CD4-positive, alpha-beta T cell treated with Interleukin-17A for 4 hours (primary cell): Measurements from ENCODE around the gene LGSN.
"Not testable (repeated sequence)": the region's sequence is repeated elsewhere in the genome, so short reads cannot be mapped to it uniquely, and the experiment has no call there.

ENCODE experiments used
- DNase-seq: peaks from one replicate; pipeline ENCODE4 v3.0.0-alpha.2; 2020; ENCODE audit warnings: mixed read lengths

LGSN gene

GRCh38 chr6:63305277-63305676, 14.5 kb downstream of the LGSN start:
- DNase-seq, result no peak

GRCh38 chr6:63303476-63303875, 16.3 kb downstream of the LGSN start:
- DNase-seq, result no peak

DNA sequence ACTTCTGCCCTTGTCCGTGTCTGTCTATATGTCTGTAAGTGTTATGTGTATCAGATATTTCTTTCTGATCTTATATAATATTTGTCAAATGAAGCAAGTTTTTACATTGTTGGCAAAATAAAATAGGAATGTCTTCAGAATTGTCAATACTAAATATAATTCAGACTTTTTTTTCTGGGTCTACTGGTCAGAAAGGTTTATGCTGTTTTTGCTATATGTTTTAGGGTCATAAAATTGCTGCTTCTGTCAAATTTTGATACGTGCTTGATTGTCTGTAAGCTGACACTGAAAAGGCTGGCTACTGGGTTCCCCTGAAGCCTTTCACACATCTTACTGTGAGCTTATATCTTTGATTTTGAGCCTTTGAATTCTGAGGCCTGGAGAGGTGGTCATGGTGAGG, 20.1 kb downstream of the LGSN start:
- no peak for DNase-seq

- no peak for DNase-seq
These were observed 24.1 kb downstream of the LGSN start for GRCh38 chr6:63295553-63296194.

GRCh38 chr6:63290492-63291058, 29.2 kb downstream of the LGSN start:
- no peak for DNase-seq

- no peak for DNase-seq
These were observed 30.4 kb downstream of the LGSN start for GRCh38 chr6:63289269-63289872.

DNA sequence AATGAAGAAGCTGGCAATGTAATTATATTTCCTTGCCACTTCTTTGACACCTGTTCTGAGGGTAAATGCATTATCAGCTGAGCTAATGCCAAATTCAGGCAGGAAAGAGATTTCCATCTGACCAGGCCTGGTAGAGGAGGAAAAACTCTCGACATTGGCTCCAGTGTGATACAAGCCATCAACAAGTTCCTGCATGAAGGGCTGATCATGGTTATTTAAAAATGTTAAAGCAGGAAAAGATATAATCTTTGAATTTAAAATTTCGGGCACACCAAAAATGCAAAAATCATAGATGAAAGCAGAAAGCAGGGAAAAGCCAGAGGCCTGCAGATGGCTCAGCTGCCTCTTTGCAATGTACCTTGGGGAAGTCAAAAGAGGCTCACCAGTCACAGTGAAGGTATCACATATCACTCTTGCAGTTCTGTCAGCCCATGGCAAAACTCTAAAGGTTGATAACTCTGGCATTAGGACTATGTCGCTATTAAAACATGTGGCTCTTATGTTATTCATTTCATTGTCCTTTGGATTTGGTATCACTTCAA, 39.1 kb downstream of the LGSN start:
- DNase-seq, result no peak

- DNase-seq, result no peak
These were observed 40.9 kb downstream of the LGSN start for GRCh38 chr6:63278916-63279315.

GRCh38 chr6:63275953-63276352, 43.8 kb downstream of the LGSN start:
- DNase-seq, result no peak

- not testable (repeated sequence) for DNase-seq
These were observed 44.9 kb downstream of the LGSN start for GRCh38 chr6:63274795-63275430.

GRCh38 chr6:63272397-63272796, 47.4 kb downstream of the LGSN start:
- DNase-seq, result no peak

DNA sequence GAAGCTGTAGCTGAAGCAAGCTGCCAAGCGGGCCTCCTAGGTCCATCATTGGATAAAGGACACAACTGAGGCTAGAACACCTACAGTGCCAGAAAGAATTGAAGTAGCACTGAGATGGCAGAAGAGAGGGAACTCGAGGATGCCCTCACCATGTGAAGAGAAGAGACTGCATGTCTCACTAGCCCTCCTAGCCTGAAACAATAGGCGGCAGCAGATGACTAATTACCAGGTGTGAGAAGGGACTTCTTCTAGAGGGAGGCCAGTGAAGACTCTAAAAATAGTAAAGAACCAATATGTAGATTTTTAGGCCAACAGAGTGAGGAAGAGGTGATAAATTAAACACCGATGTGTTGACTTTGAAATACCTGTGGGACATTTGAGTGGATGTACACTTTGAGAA, 50.3 kb downstream of the LGSN start:
- DNase-seq, result no peak

GRCh38 chr6:63268574-63268973, 51.2 kb downstream of the LGSN start:
- DNase-seq, result no peak

DNA sequence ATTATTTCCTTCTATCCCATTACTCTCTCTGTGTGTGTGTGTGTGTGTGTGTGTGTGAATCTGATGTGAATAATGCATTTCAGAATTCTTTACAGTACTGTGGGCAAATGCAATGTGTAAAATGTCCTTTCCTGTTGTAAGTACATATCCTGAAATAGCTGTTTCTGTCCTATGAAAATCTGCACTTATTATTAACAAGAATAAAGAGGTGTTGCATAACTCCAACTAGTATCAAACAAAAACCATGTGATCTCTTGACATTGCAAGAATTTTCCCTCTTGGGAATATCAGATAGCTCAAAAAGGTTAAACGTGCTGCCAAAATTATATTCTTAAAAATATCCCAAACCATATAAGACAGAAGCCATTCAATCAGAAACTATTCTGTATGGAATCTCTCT, 52.0 kb downstream of the LGSN start:
- DNase-seq, result no peak

GRCh38 chr6:63267046-63267445, 52.7 kb downstream of the LGSN start:
- no peak for DNase-seq

- no peak for DNase-seq
These were observed 56.3 kb downstream of the LGSN start for GRCh38 chr6:63263444-63263843.

GRCh38 chr6:63261820-63262219, 58.0 kb downstream of the LGSN start:
- DNase-seq, result no peak

DNA sequence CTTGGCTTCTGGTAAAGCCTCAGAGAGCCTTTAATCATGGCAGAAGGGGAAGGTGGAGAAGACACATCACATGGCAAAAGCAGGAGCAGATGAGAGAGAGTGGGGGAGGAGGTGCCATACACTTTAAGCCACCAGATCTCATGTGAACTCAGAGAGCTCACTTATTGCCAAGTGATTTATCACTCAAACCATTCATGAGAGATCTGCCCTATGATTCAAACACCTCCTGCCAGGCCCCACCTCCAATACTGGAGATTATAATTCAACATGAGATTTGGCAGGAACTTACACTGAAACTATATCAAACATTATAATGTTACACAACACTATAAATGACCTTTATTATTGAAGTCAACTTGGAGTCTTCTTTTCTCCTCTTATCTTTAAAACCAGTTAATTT, 60.6 kb downstream of the LGSN start:
- DNase-seq, result no peak

DNA sequence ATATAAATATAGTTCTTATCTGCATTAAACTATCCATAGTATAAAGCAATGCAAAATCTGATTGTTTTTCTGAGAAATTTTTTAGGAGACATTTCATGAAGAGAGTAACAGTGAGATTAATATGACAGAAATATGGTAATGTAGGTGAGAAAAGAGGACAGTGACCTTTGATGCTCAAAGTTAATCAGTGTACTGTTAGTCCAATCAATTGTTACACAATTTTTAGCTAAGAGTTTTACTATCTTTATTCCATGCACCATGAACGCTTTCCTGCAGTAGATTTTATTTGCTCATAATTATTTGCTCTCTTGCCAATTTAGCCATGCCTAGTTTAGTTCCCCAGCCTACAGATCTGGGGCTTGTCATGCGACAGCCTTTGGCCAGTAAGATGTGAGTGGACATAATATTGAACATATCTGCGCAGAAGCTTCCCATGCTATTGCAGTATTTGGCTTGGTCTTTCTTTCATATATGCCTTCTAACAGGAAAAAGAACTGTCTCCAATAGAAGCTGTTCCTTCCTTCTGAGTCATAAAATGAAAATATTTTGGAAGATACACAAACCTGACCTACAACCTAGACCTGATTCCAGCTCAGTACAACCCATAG, 69.8 kb downstream of the LGSN start:
- DNase-seq, result no peak

GRCh38 chr6:63246581-63246980, 73.2 kb downstream of the LGSN start:
- DNase-seq, result no peak

DNA sequence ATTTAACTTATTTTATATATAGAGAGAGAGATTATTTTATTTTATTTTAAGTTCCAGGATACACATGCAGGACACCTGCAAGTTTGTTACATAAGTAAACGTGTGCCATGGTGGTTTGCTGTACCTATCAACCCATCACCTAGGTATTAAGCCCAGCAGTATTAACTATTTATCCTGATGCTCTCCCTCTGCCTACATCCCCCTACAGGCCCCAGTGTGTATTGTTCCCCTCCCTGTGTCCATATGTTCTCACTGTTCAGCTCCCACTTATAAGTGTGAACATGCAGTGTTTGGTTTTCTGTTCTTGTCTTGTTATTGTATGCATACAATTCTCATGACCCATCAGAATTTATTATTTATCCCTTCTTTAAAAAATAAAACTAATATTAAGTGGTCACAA, 73.9 kb downstream of the LGSN start:
- DNase-seq, result no peak

DNA sequence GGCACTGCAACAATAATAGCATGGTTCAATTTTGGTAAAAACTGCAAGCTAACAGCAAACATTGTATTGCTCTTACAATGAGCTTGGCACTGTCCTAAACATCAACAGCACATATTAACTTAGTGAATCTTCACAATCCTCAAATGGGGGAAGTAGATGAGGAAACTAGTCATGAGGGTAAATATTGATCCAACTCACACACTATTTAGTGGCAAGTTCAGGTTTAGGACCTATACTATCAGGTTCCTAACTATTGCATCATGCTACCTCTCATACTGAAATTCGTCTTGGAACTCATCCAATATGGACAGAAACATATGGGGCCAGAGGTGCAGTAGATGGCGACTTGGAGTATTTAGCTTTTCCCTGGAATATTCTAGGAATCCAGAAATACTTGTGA, 74.4 kb downstream of the LGSN start:
- DNase-seq, result no peak

GRCh38 chr6:63236398-63236817, 83.4 kb downstream of the LGSN start:
- no peak for DNase-seq
